ENCODE measurements around the gene TSPAN18.

The TSPAN18 gene

DNA sequence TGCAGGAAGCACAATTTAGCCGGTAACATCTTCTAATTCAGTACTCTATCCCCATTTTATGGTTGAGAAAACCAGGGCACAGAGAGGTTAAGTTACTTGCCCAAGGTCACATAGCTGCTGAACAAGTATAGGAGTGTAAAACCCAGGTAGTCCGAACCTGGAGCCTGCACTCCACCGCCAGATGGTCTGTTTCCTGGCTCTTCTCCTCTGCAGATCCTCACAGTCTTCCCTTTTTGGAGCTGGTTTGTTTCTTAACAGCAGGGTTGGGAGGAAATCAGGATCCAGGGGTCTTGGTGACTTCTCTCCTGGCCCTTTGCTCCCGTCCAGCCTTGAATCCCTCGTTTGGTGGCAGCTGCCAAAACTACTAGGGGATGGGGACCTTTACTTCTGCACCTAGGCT, 12.0 kb downstream of the TSPAN18 start:
- Histone ChIP-seq H3K4me3 (ENCODE audit: low read depth, low read length) (no peak overlapping the region), H3K18ac (ENCODE audit: low read length) (no peak overlapping the region), H2BK12ac (ENCODE audit: low read length) (no peak overlapping the region), H2BK5ac (ENCODE audit: low read depth, low read length, poor library complexity) (no peak overlapping the region), H3K23ac (ENCODE audit: low read length) (no peak overlapping the region), H3K4me2 (ENCODE audit: low read length) (no peak overlapping the region), H3K27me3 (ENCODE audit: insufficient read depth, low read length) (no peaks in the 10 kb centered on the region), H3K9ac (ENCODE audit: low read length) (no peak overlapping the region), H3K9me3 (ENCODE audit: insufficient read depth, low read depth, low read length) (no peaks in the 10 kb centered on the region), H3K4me1 (ENCODE audit: control insufficient read depth in 1 of 2, insufficient read depth in 2 of 2, low read length in 2 of 2) (no peaks in the 10 kb centered on the region), H3K79me2 (ENCODE audit: control insufficient read depth, insufficient read depth, low read length, poor library complexity) (no peaks in the 10 kb centered on the region), H3K14ac (ENCODE audit: low read length) (no peak overlapping the region), H2AK5ac (ENCODE audit: low read length) (no peak overlapping the region), H3K27ac (ENCODE audit: low read depth, low read length) (no peak overlapping the region), H2AFZ (ENCODE audit: insufficient read depth, low read length, poor library complexity) (no peak overlapping the region), H3K36me3 (ENCODE audit: control insufficient read depth in 1 of 2, insufficient read depth in 2 of 2, low read length in 2 of 2) (no peaks in the 10 kb centered on the region), H2BK120ac (ENCODE audit: insufficient read depth, low read length, poor library complexity) (no peak overlapping the region), H3K79me1 (ENCODE audit: low read length) (no peaks in the 10 kb centered on the region), H3K4ac (ENCODE audit: low read depth, low read length) (no peak overlapping the region), H4K8ac (ENCODE audit: low read depth, low read length) (no peak overlapping the region), H4K91ac (ENCODE audit: low read depth, low read length) (no peak overlapping the region), H4K12ac (ENCODE audit: low read depth, low read length) (no peak overlapping the region)
- WGBS (ENCODE audit: extremely low coverage, insufficient coverage, insufficient read length), result no CpG with 5 or more reads among the region's 5 CpGs
- DNase-seq, result no peak

DNA sequence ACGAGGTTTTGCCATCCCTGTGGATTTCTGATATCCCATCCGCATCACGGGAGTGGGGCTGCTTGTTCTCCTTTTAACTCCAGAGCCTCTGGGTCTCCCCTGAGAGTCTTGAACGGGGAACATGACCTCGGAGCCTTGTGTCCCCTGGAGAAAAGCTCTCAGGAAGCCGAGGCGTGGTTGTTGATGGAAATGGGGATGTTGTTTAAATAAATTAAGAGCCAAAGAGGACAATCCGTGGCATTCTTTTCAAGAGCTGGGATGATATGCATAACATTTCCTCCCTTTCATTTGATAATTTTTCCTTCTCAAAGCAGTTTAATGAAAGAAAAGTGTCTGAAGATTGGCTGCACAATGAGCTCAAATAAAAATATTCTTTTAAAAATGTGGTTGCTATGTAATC, 14.2 kb downstream of the TSPAN18 start:
- no peak overlapping the region for H2BK5ac ChIP-seq (ENCODE audit: low read depth, low read length, poor library complexity)
- no peaks in the 10 kb centered on the region for H3K27me3 ChIP-seq (ENCODE audit: insufficient read depth, low read length)
- no peak overlapping the region for H3K9ac ChIP-seq (ENCODE audit: low read length)
- no peak overlapping the region for H3K4me2 ChIP-seq (ENCODE audit: low read length)
- H3K14ac ChIP-seq (ENCODE audit: low read length), result no peak overlapping the region
- H2BK12ac ChIP-seq (ENCODE audit: low read length), result no peak overlapping the region
- no peak overlapping the region for H3K4ac ChIP-seq (ENCODE audit: low read depth, low read length)
- no peak overlapping the region for H3K4me3 ChIP-seq (ENCODE audit: low read depth, low read length)
- H3K18ac ChIP-seq (ENCODE audit: low read length), result no peak overlapping the region
- H3K79me1 ChIP-seq (ENCODE audit: low read length), result no peaks in the 10 kb centered on the region
- no peak overlapping the region for H2BK120ac ChIP-seq (ENCODE audit: insufficient read depth, low read length, poor library complexity)
- no peaks in the 10 kb centered on the region for H3K36me3 ChIP-seq (ENCODE audit: control insufficient read depth in 1 of 2, insufficient read depth in 2 of 2, low read length in 2 of 2)
- no peak overlapping the region for H4K91ac ChIP-seq (ENCODE audit: low read depth, low read length)
- no peak overlapping the region for H2AFZ ChIP-seq (ENCODE audit: insufficient read depth, low read length, poor library complexity)
- H3K4me1 ChIP-seq (ENCODE audit: control insufficient read depth in 1 of 2, insufficient read depth in 2 of 2, low read length in 2 of 2), result no peaks in the 10 kb centered on the region
- H3K27ac ChIP-seq (ENCODE audit: low read depth, low read length), result no peak overlapping the region
- no peak overlapping the region for H4K8ac ChIP-seq (ENCODE audit: low read depth, low read length)
- no CpG with 5 or more reads among the region's 8 CpGs for WGBS (ENCODE audit: extremely low coverage, insufficient coverage, insufficient read length)
- DNase-seq, result no peak
- H3K79me2 ChIP-seq (ENCODE audit: control insufficient read depth, insufficient read depth, low read length, poor library complexity), result no peaks in the 10 kb centered on the region
- no peak overlapping the region for H4K12ac ChIP-seq (ENCODE audit: low read depth, low read length)
- no peak overlapping the region for H3K23ac ChIP-seq (ENCODE audit: low read length)
- H3K9me3 ChIP-seq (ENCODE audit: insufficient read depth, low read depth, low read length), result no peaks in the 10 kb centered on the region
- H2AK5ac ChIP-seq (ENCODE audit: low read length), result no peak overlapping the region

GRCh38 chr11:44741976-44742375, 15.2 kb downstream of the TSPAN18 start:
- no peak overlapping the region for H2BK120ac ChIP-seq (ENCODE audit: insufficient read depth, low read length, poor library complexity)
- no peaks in the 10 kb centered on the region for H3K36me3 ChIP-seq (ENCODE audit: control insufficient read depth in 1 of 2, insufficient read depth in 2 of 2, low read length in 2 of 2)
- no peak overlapping the region for H3K27ac ChIP-seq (ENCODE audit: low read depth, low read length)
- no peaks in the 10 kb centered on the region for H3K4me1 ChIP-seq (ENCODE audit: control insufficient read depth in 1 of 2, insufficient read depth in 2 of 2, low read length in 2 of 2)
- H3K23ac ChIP-seq (ENCODE audit: low read length), result no peak overlapping the region
- no peak overlapping the region for H3K4ac ChIP-seq (ENCODE audit: low read depth, low read length)
- no peaks in the 10 kb centered on the region for H3K79me2 ChIP-seq (ENCODE audit: control insufficient read depth, insufficient read depth, low read length, poor library complexity)
- no peak overlapping the region for H3K4me3 ChIP-seq (ENCODE audit: low read depth, low read length)
- no CpG with 5 or more reads among the region's 4 CpGs for WGBS (ENCODE audit: extremely low coverage, insufficient coverage, insufficient read length)
- H2BK5ac ChIP-seq (ENCODE audit: low read depth, low read length, poor library complexity), result no peak overlapping the region
- no peak overlapping the region for H2AK5ac ChIP-seq (ENCODE audit: low read length)
- H4K12ac ChIP-seq (ENCODE audit: low read depth, low read length), result no peak overlapping the region
- H3K27me3 ChIP-seq (ENCODE audit: insufficient read depth, low read length), result no peaks in the 10 kb centered on the region
- no peak for DNase-seq
- H3K14ac ChIP-seq (ENCODE audit: low read length), result no peak overlapping the region
- H2AFZ ChIP-seq (ENCODE audit: insufficient read depth, low read length, poor library complexity), result no peak overlapping the region
- H3K9ac ChIP-seq (ENCODE audit: low read length), result no peak overlapping the region
- no peak overlapping the region for H4K91ac ChIP-seq (ENCODE audit: low read depth, low read length)
- no peak overlapping the region for H4K8ac ChIP-seq (ENCODE audit: low read depth, low read length)
- no peak overlapping the region for H3K4me2 ChIP-seq (ENCODE audit: low read length)
- H3K18ac ChIP-seq (ENCODE audit: low read length), result no peak overlapping the region
- no peaks in the 10 kb centered on the region for H3K9me3 ChIP-seq (ENCODE audit: insufficient read depth, low read depth, low read length)
- no peak overlapping the region for H2BK12ac ChIP-seq (ENCODE audit: low read length)
- H3K79me1 ChIP-seq (ENCODE audit: low read length), result no peaks in the 10 kb centered on the region

DNA sequence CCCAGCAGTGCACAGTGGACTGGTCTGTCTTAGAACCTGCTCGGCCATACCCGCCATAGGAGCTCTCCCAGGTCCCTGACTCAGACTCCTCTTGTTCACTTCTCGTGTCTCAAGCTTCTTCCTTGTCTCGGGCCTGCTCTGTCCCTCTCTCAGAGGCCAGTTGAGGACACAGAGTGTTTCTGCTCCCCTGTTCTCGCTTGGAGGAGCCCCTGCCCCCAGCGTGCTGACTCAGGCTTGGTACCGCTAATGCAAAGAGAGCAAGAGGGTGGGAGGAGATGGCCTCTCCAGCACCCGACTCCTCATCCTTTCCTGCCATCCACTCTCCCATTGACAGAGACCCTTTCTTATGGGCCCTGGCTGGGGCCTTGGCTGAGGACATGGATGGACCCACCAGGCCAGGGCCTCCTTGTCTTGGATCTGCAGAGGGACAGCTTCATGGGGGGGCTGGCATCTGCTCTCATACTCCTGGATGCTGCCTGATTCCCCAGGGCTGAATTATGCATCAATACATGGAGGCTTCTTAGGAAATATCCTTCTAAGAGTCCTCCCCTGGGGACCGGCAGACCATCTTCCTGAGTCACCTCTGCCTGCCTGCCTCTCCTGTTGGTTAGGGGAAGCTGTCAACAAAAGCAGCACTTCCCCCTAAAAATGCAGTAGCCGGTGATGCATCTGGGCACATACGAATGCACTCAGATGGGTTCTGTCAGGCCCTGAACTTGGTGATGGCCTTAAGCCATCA, 15.9 kb downstream of the TSPAN18 start:
- DNase-seq, result no peak
- no peak overlapping the region for H2BK120ac ChIP-seq (ENCODE audit: insufficient read depth, low read length, poor library complexity)
- H3K9ac ChIP-seq (ENCODE audit: low read length), result no peak overlapping the region
- H2BK5ac ChIP-seq (ENCODE audit: low read depth, low read length, poor library complexity), result no peak overlapping the region
- H3K79me2 ChIP-seq (ENCODE audit: control insufficient read depth, insufficient read depth, low read length, poor library complexity), result no peaks in the 10 kb centered on the region
- no peak overlapping the region for H2AK5ac ChIP-seq (ENCODE audit: low read length)
- H3K4ac ChIP-seq (ENCODE audit: low read depth, low read length), result no peak overlapping the region
- no peak overlapping the region for H3K14ac ChIP-seq (ENCODE audit: low read length)
- no peaks in the 10 kb centered on the region for H3K9me3 ChIP-seq (ENCODE audit: insufficient read depth, low read depth, low read length)
- H3K4me2 ChIP-seq (ENCODE audit: low read length), result no peak overlapping the region
- no peak overlapping the region for H3K4me3 ChIP-seq (ENCODE audit: low read depth, low read length)
- no peak overlapping the region for H2BK12ac ChIP-seq (ENCODE audit: low read length)
- no peak overlapping the region for H4K91ac ChIP-seq (ENCODE audit: low read depth, low read length)
- H3K27ac ChIP-seq (ENCODE audit: low read depth, low read length), result no peak overlapping the region
- no peaks in the 10 kb centered on the region for H3K79me1 ChIP-seq (ENCODE audit: low read length)
- no peak overlapping the region for H4K8ac ChIP-seq (ENCODE audit: low read depth, low read length)
- no peak overlapping the region for H3K18ac ChIP-seq (ENCODE audit: low read length)
- H3K36me3 ChIP-seq (ENCODE audit: control insufficient read depth in 1 of 2, insufficient read depth in 2 of 2, low read length in 2 of 2), result no peaks in the 10 kb centered on the region
- H3K4me1 ChIP-seq (ENCODE audit: control insufficient read depth in 1 of 2, insufficient read depth in 2 of 2, low read length in 2 of 2), result no peaks in the 10 kb centered on the region
- WGBS (ENCODE audit: extremely low coverage, insufficient coverage, insufficient read length), result no CpG with 5 or more reads among the region's 11 CpGs
- H3K27me3 ChIP-seq (ENCODE audit: insufficient read depth, low read length), result no peaks in the 10 kb centered on the region
- no peak overlapping the region for H4K12ac ChIP-seq (ENCODE audit: low read depth, low read length)
- no peak overlapping the region for H3K23ac ChIP-seq (ENCODE audit: low read length)
- no peak overlapping the region for H2AFZ ChIP-seq (ENCODE audit: insufficient read depth, low read length, poor library complexity)
